H1 (cell line): Measurements from ENCODE around the gene LEMD2. TPM values are rescaled to one million over a fixed set of nuclear protein-coding genes. Genes with fewer than 3 reads are reported as not detected.

Source experiments
- CBX5 ChIP-seq: fragments of 300-800, 300-1000 bp; sonication (generic); IDR thresholded peaks from 2 replicates; pipeline ENCODE4 v1.7.1; 2016; ENCODE audit warnings: antibody characterized with exemption, low read length, low read depth
- EZH2 ChIP-seq: fragments of 200-600 bp; sonication (generic); IDR thresholded peaks from 2 replicates; pipeline ENCODE4 v1.7.1; 2012; ENCODE audit warnings: low read depth, mild to moderate bottlenecking, moderate library complexity, low read length, inconsistent platforms; ENCODE audit not compliant: severe bottlenecking
- GTF2F1 ChIP-seq: IDR thresholded peaks from 2 replicates; pipeline ENCODE4 v1.6.1; 2012; ENCODE audit warnings: low read depth, low read length, improper control_type of control experiment, borderline replicate concordance
- RFX5 ChIP-seq: IDR thresholded peaks from 2 replicates; pipeline ENCODE4 v1.6.1; 2011; ENCODE audit warnings: low read depth, low read length, improper control_type of control experiment, borderline replicate concordance
- RXRA ChIP-seq: IDR thresholded peaks from 2 replicates; pipeline ENCODE4 v1.6.1; 2011; ENCODE audit warnings: low read depth, mild to moderate bottlenecking, low read length, moderate library complexity; ENCODE audit not compliant: insufficient read depth
- SAP30 ChIP-seq: fragments of 300-600 bp; sonication (generic); IDR thresholded peaks from 2 replicates; pipeline ENCODE4 v1.7.1; 2012; ENCODE audit warnings: low read length, moderate library complexity, mild to moderate bottlenecking, inconsistent platforms; ENCODE audit not compliant: insufficient read depth, insufficient replicate concordance
- SRF ChIP-seq: IDR thresholded peaks from 2 replicates; pipeline ENCODE4 v1.6.1; 2011; ENCODE audit warnings: mild to moderate bottlenecking, low read depth, low read length, moderate library complexity
- ZNF274 ChIP-seq: IDR thresholded peaks from 2 replicates; pipeline ENCODE4 v1.7.0; 2012; ENCODE audit warnings: low read length, borderline replicate concordance; ENCODE audit errors: extremely low read depth
- polyA plus RNA-seq, 7 experiments: library from polyadenylated mRNA; depleted of rRNA in 3 of 7; stranded (reverse) in 5 of 7; unstranded in 2 of 7; fragments of >200 nt in 5 of 7; fragments of 200-250 nt in 2 of 7; gene quantifications; 1 replicate in 5 of 7; 2 replicates in 1 of 7; 4 replicates in 1 of 7; pipeline versions ENCODE4 v1.2.1 to v1.2.3, GENCODE V29; 2011 to 2013; ENCODE audit warnings: missing spikeins in 2 of 7, mixed read lengths in 2 of 7
- total RNA-seq: library from RNA; stranded (reverse); fragmentation: NEBNext Ultra II Directional; extraction: Animal tissue kit (Norgen Biotek cat#: 25700); gene quantifications from 2 replicates; pipeline ENCODE4 v1.2.1, GENCODE V29; 2021
- TF ChIP-seq, protein P1 (sequence below): IDR thresholded peaks from 2 replicates; pipeline ENCODE4 v1.6.1; 2012; ENCODE audit warnings: inconsistent platforms
- TF ChIP-seq, protein P2 (sequence below), 3 experiments: IDR thresholded peaks; 1 replicate in 2 of 3; 2 replicates in 1 of 3; pipeline versions ENCODE4 v1.5.1 to v1.6.1; 2011; ENCODE audit warnings: low read length in 3 of 3, mild to moderate bottlenecking in 3 of 3, inconsistent platforms in 2 of 3, low read depth in 1 of 3, moderate library complexity in 1 of 3; ENCODE audit not compliant: insufficient read depth in 1 of 3; ENCODE audit errors: control extremely low read depth in 1 of 3
- TF ChIP-seq, protein P3 (sequence below): IDR thresholded peaks from 2 replicates; pipeline ENCODE4 v1.6.1; 2011; ENCODE audit warnings: low read depth, mild to moderate bottlenecking, low read length; ENCODE audit not compliant: insufficient read depth

LEMD2 gene
- total and polyA plus RNA-seq, 2 of the 8 experiments (the other 6 are each of a cell fraction or from before 2014, with no cell fraction given) = 32.7 to 57.3 TPM

DNA sequence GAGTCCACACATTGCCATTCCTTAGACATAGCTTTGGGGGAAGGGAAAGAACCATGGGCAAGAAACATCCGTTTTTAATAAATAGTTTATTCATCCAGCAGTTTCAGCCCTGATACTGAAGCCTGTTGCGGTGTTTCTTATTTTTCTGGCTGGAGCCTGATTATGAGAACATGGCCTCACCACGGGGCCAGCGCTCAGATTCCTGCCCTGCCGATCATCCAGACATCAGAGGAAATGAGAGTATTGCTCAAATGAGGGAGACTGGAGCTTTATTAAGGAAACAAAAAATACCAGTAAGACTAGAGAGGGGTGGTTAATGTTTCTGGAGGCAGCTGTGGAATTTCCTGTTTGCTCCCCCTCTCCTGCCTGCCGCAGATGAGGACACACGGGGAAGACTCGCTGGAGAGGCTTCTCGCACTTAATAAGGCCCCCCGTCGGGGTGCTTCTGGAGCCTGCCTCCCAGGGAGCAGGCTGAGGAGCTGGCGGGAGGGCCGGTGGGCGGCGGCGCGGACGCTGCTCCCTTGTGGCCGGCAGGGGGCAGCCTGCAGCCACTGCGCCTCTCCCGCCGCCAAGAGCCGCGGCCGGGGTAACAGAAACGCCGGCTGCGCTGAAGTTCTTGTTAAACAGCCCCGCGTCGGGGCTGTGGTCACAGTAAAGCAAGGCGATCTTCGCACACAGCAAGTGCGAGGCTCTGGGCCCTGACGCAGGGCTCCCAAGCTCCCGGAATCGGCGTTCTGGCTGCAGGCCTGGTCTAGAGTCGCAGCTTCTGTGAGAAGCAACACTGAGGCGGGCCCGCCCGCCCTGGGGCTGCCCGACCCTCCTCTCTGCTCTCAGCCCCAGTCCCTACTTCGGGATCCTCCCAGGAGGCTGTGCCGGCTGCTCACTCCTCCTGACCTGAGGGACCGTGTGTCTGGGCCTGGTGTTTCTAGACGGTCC, 17.5 kb downstream of the LEMD2 start (continued):
- TF ChIP-seq GTF2F1 (no peak), CBX5 (no peak), EZH2 (no peak), SAP30 (no peak), RXRA (no peak), SRF (0 out of 2 replicates have a peak, but pooled peaks have one; percentile 1), RFX5 (no peak), ZNF274 (no peak)
- TF ChIP-seq, protein P1, sequence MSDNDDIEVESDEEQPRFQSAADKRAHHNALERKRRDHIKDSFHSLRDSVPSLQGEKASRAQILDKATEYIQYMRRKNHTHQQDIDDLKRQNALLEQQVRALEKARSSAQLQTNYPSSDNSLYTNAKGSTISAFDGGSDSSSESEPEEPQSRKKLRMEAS = peak; percentile 60
- TF ChIP-seq, protein P2, sequence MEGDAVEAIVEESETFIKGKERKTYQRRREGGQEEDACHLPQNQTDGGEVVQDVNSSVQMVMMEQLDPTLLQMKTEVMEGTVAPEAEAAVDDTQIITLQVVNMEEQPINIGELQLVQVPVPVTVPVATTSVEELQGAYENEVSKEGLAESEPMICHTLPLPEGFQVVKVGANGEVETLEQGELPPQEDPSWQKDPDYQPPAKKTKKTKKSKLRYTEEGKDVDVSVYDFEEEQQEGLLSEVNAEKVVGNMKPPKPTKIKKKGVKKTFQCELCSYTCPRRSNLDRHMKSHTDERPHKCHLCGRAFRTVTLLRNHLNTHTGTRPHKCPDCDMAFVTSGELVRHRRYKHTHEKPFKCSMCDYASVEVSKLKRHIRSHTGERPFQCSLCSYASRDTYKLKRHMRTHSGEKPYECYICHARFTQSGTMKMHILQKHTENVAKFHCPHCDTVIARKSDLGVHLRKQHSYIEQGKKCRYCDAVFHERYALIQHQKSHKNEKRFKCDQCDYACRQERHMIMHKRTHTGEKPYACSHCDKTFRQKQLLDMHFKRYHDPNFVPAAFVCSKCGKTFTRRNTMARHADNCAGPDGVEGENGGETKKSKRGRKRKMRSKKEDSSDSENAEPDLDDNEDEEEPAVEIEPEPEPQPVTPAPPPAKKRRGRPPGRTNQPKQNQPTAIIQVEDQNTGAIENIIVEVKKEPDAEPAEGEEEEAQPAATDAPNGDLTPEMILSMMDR (IDR thresholded peaks at IDR 0.05; ENCODE audit: control extremely low read depth in 1 of 3, insufficient read depth in 1 of 3, low read depth in 1 of 3, low read length in 3 of 3) = peak in 2 of 3 experiments; percentile 76 to 95; a peak in 3 of 4 replicates
- TF ChIP-seq, protein P3, sequence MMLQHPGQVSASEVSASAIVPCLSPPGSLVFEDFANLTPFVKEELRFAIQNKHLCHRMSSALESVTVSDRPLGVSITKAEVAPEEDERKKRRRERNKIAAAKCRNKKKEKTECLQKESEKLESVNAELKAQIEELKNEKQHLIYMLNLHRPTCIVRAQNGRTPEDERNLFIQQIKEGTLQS = no peak
